CD14-positive monocyte (primary cell): ENCODE results near the gene NBPF1. TPM values are rescaled to one million over a fixed set of nuclear protein-coding genes. Genes with fewer than 3 reads are reported as not detected.
"Not testable (repeated sequence)": the region's sequence is repeated elsewhere in the genome, so short reads cannot be mapped to it uniquely, and the experiment has no call there.

Experiments
- DNase-seq, 3 donors: peaks; one replicate each; pipeline ENCODE4 v3.0.0-alpha.2; 2011 to 2022
- H2AFZ ChIP-seq: 2 replicates; pipeline ENCODE4 v1.6.0; 2012; ENCODE audit warnings: mild to moderate bottlenecking, low read depth, low read length, inconsistent platforms; ENCODE audit not compliant: insufficient read depth, poor library complexity, severe bottlenecking
- H3K27ac ChIP-seq, 2 donors: 1 replicate in 1 of 2; 2 replicates in 1 of 2; pipeline ENCODE4 v1.5.1; 2012 to 2013; ENCODE audit warnings: low read length in 2 of 2, control low read depth in 1 of 2, inconsistent platforms in 1 of 2, low read depth in 1 of 2, mild to moderate bottlenecking in 1 of 2
- H3K27me3 ChIP-seq, 2 donors: one replicate each; pipeline versions ENCODE4 v1.6.0 to v1.6.1; 2011 to 2013; ENCODE audit warnings: low read length in 2 of 2; ENCODE audit not compliant: control insufficient read depth in 2 of 2, insufficient read depth in 2 of 2
- H3K36me3 ChIP-seq, 2 donors: replicated peaks in 1 of 2; 1 replicate in 1 of 2; 2 replicates in 1 of 2; pipeline versions ENCODE4 v1.5.1 to v1.6.1; 2012 to 2013; ENCODE audit warnings: low read length in 2 of 2, control low read depth in 1 of 2, inconsistent platforms in 1 of 2, mild to moderate bottlenecking in 1 of 2; ENCODE audit not compliant: insufficient read depth in 2 of 2, control insufficient read depth in 1 of 2
- H3K4me1 ChIP-seq, 2 donors: 1 replicate in 1 of 2; 2 replicates in 1 of 2; pipeline versions ENCODE4 v1.5.1 to v1.6.1; 2012 to 2013; ENCODE audit warnings: low read length in 2 of 2, control low read depth in 1 of 2, inconsistent platforms in 1 of 2, mild to moderate bottlenecking in 1 of 2, moderate library complexity in 1 of 2; ENCODE audit not compliant: insufficient read depth in 2 of 2, control insufficient read depth in 1 of 2
- H3K4me2 ChIP-seq: replicated peaks from 2 replicates; pipeline ENCODE3; 2012; ENCODE audit warnings: low read length, moderate library complexity, mild to moderate bottlenecking; ENCODE audit not compliant: poor library complexity, severe bottlenecking; ENCODE audit errors: extremely low read depth
- H3K4me3 ChIP-seq, 3 experiments: fragments of 200-600 bp in 1 of 3; sonication (generic) in 1 of 3; replicated peaks in 1 of 3; 1 replicate in 2 of 3; 2 replicates in 1 of 3; pipeline ENCODE4 v1.5.1; 2011 to 2013; ENCODE audit warnings: low read length in 3 of 3, mild to moderate bottlenecking in 3 of 3, control low read depth in 2 of 3, low read depth in 2 of 3, inconsistent platforms in 1 of 3, moderate library complexity in 1 of 3
- H3K79me2 ChIP-seq: 2 replicates; pipeline ENCODE4 v1.6.0; 2012; ENCODE audit warnings: mild to moderate bottlenecking, control low read depth, inconsistent platforms, low read length, moderate library complexity; ENCODE audit not compliant: insufficient read depth
- H3K9ac ChIP-seq: 2 replicates; pipeline ENCODE4 v1.6.0; 2017; ENCODE audit warnings: low read length, mild to moderate bottlenecking; ENCODE audit not compliant: insufficient read depth, poor library complexity, severe bottlenecking
- H3K9me3 ChIP-seq, 2 donors: replicated peaks in 1 of 2; 1 replicate in 1 of 2; 2 replicates in 1 of 2; pipeline versions ENCODE4 v1.5.1 to v1.6.1; 2012 to 2013; ENCODE audit warnings: low read length in 2 of 2, control low read depth in 1 of 2; ENCODE audit not compliant: control insufficient read depth in 1 of 2, insufficient read depth in 1 of 2
- H4K20me1 ChIP-seq: 2 replicates; pipeline ENCODE4 v1.6.0; 2012; ENCODE audit warnings: mild to moderate bottlenecking, low read length, control low read depth, moderate library complexity; ENCODE audit not compliant: insufficient read depth
- H3K27ac Mint-ChIP-seq, 7 donors: one replicate each; pipeline ENCODE4 v1.8.0; 2020; ENCODE audit warnings: mild to moderate bottlenecking in 7 of 7, mixed read lengths in 7 of 7, moderate library complexity in 6 of 7, inconsistent platforms in 2 of 7
- H3K27me3 Mint-ChIP-seq, 3 donors: one replicate each; pipeline ENCODE4 v1.8.0; 2021 to 2022; ENCODE audit warnings: low read depth in 3 of 3, mild to moderate bottlenecking in 3 of 3, mixed read lengths in 3 of 3, moderate library complexity in 3 of 3, inconsistent platforms in 1 of 3
- H3K36me3 Mint-ChIP-seq, 2 donors: one replicate each; pipeline ENCODE4 v1.8.0; 2020; ENCODE audit warnings: mixed read lengths in 2 of 2, inconsistent platforms in 1 of 2, mild to moderate bottlenecking in 1 of 2
- H3K4me1 Mint-ChIP-seq: one replicate; pipeline ENCODE4 v1.8.0; 2020; ENCODE audit warnings: mild to moderate bottlenecking, mixed read lengths
- H3K4me3 Mint-ChIP-seq, 2 donors: one replicate each; pipeline ENCODE4 v1.8.0; 2020; ENCODE audit warnings: mild to moderate bottlenecking in 2 of 2, mixed read lengths in 2 of 2, moderate library complexity in 1 of 2
- H3K9me3 Mint-ChIP-seq, 7 donors: one replicate each; pipeline ENCODE4 v1.8.0; 2020 to 2022; ENCODE audit warnings: mixed read lengths in 7 of 7, mild to moderate bottlenecking in 6 of 7, moderate library complexity in 6 of 7, inconsistent platforms in 2 of 7
- WGBS: methylation state at CpG from one replicate; pipeline ENCODE4 v1.1.5; 2013; ENCODE audit warnings: missing lambda C conversion rate; ENCODE audit not compliant: insufficient coverage; 5-methylcytosine and 5-hydroxymethylcytosine counted together
- intact Hi-C, 2 donors: fragments of 100-400 bp; cut with micrococcal nuclease; formaldehyde crosslinking; loops; one replicate each; pipeline versions ENCODE4 v1.15.0 to v1.15.1; 2023
- polyA plus RNA-seq, 3 donors: library from polyadenylated mRNA; depleted of rRNA in 1 of 3; unstranded in 2 of 3; stranded (reverse) in 1 of 3; fragments of 300-500 nt in 2 of 3; fragments of >200 nt in 1 of 3; fragmentation: Illumina TruSeq in 2 of 3; gene quantifications; 1 replicate in 2 of 3; 2 replicates in 1 of 3; pipeline ENCODE4 v1.2.3, GENCODE V29; 2012 to 2021

The NBPF1 gene
- polyA plus RNA-seq, 3 donors, result 2.6 to 9.0 (median 4.3) TPM

DNA sequence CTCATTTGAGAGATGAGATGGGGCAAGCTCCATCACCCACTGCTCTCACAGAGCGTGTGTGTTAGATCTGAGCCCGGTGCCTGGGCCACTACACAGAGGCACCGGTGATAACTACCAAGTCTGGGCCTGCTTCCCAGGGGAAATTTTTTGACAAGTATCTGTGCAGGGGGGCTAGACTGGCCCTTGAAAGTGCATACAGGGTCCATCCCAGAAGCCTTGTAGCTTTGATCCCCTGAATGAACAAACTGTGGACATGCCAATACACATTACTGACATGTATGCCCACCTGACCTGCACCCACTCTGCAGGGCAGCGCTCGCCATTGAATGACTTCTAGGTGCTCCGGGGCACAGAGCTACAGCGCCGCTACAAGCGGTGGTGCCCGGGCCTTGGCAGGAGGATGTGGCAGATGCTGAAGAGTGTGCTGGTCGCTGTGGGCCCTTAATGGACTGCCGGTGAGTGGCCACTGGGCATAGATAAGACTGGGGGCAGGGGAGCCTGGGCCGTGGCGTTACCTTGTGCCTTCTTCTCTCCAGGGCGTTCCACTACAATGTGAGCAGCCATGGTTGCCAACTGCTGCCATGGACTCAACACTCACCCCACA, 32.8 kb upstream of the NBPF1 start:
- H3K9me3 Mint-ChIP-seq, H2AFZ ChIP-seq, H3K36me3 ChIP-seq, DNase-seq, H3K27ac ChIP-seq, H3K4me3 ChIP-seq, H3K4me1 Mint-ChIP-seq, H4K20me1 ChIP-seq, H3K36me3 Mint-ChIP-seq, H3K27ac Mint-ChIP-seq, H3K9me3 ChIP-seq, H3K9ac ChIP-seq, H3K4me2 ChIP-seq: not testable (repeated sequence)
- peaks cover 33% of the 10 kb centered on the region for H3K79me2 ChIP-seq
- intact Hi-C loops, result loop anchor here in 1 of 2 donors (10.0 kb wide), 1 partner anchor 259 kb away; no protein-coding TSS in a partner anchor
- 94% methylated on average over 12 of the region's 15 CpGs for WGBS
- H3K4me1 ChIP-seq, result peaks cover 28 to 29% of the 10 kb centered on the region in 2 donors
- peak overlapping the region in 1 of 2 donors; percentile 66 for H3K4me3 Mint-ChIP-seq
- peaks cover 0 to 26% of the 10 kb centered on the region in 2 donors for H3K27me3 ChIP-seq
- H3K27me3 Mint-ChIP-seq, result peaks cover 14 to 28% (median 18%) of the 10 kb centered on the region in 3 donors

DNA sequence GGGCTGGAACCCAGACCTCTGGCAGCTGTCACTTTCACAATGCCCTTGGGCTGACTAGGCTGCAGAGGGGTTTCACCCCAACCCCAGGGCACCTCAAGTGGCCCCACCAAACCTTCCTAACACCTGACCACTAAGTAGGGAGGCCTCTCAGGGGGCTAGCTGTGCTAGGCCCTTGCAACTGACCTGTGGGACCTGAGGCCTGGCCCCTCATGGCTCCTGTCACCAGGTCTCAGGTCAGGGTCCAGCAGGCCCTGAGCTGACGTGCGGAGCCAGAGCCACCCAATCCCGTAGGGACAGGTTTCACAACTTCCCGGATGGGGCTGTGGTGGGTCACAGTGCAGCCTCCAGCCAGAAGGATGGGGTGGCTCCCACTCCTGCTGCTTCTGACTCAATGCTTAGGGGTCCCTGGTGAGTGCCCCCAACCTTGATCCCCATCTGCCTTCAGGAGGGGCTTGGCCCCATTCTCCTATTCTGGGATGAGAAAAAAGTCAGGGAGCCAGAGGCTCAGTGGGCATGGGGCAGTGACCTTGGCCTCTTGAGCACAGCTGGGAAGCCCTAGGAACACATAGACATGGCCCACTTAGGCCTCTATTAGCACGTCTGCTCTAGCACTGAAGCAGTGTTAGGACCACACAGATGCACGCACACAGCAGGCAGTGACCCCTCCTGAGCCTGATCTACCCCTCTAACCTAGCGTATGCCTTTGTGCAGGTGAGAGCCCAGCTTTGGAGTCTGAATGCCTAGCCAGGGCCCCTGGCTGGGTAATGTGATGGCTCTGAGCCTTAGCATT, 32.1 kb upstream of the NBPF1 start:
- H3K9me3 ChIP-seq, H3K27ac Mint-ChIP-seq, H3K4me3 Mint-ChIP-seq, H3K4me1 Mint-ChIP-seq, H3K36me3 Mint-ChIP-seq, H4K20me1 ChIP-seq, H3K9me3 Mint-ChIP-seq, H3K36me3 ChIP-seq: not testable (repeated sequence)
- peaks cover 28 to 29% of the 10 kb centered on the region in 2 donors for H3K4me1 ChIP-seq
- peak overlapping the region; percentile 90 for H3K4me2 ChIP-seq
- intact Hi-C loops, result loop anchor here in 1 of 2 donors (10.0 kb wide), 1 partner anchor 259 kb away; no protein-coding TSS in a partner anchor
- H3K27ac ChIP-seq, result peak overlapping the region; percentile 39 to 86
- 84% methylated on average over 4 of the region's 7 CpGs for WGBS
- peaks cover 14 to 28% (median 18%) of the 10 kb centered on the region in 3 donors for H3K27me3 Mint-ChIP-seq
- H3K9ac ChIP-seq, result peak overlapping the region; percentile 95
- H3K4me3 ChIP-seq, result peak overlapping the region in 2 of 3 experiments; percentile 65 to 87
- peak in 1 of 3 donors; percentile 35 for DNase-seq
- H2AFZ ChIP-seq, result peak overlapping the region; percentile 100
- peaks cover 0 to 25% of the 10 kb centered on the region in 2 donors for H3K27me3 ChIP-seq
- peaks cover 39% of the 10 kb centered on the region for H3K79me2 ChIP-seq
